Epithelial cell of esophagus (primary cell): Measurements from ENCODE around the gene IL6ST.

Experiments
- DNase-seq: peaks from one replicate; pipeline ENCODE4 v3.0.0; 2010; ENCODE audit warnings: low read depth
- H3K4me3 ChIP-seq: 2 replicates; pipeline ENCODE4 v1.5.1; 2011; ENCODE audit warnings: mild to moderate bottlenecking, low read length, control low read depth
- CTCF ChIP-seq: IDR thresholded peaks from 2 replicates; pipeline ENCODE4 v1.5.1; 2011; ENCODE audit warnings: low read depth, mild to moderate bottlenecking, low read length, control low read depth, inconsistent platforms; ENCODE audit not compliant: insufficient read depth; ENCODE audit errors: missing control alignments

The IL6ST gene

DNA sequence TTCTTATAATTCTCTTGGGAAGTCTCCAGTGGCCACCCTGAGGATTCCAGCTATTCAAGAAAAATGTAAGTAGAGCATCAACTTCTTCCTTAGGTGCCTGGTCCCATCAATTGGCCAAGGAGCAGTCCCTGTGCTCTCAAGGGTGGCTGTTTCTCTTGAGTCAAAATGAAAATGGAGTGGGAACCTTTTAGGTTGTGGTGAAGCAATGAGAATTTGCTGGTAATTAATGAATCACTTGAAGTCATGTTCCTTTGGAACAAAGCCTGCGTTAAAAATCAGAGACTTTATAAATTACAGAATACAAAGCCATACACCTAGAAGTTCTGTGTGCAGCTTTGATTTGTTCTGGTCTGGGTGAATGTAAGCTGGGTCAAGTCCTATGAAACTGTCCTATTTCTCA is 94.7 kb downstream of the IL6ST start:
- no peak for TF ChIP-seq CTCF
- no peak overlapping the region for H3K4me3 ChIP-seq

DNA sequence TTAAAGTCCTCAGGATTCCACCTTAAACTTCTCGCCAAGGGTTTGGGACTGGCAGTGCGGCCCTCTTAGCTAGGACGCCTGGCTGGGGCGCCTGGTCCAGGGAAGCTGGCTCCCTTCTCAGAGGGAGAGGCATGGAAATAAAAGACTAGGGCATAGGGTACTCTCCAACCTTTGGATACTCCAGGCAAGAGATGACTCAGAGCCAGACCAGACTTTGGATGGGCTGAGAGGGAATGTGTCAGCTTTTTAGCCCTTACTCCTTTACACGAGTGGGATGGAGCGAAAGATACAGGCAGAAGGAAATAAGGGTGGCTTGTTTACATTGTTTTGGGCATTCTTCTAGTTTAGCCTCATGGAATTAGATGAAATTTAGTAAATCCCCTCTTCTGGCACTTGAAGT is 95.4 kb downstream of the IL6ST start:
- peak; percentile 41 for DNase-seq
- no peak for TF ChIP-seq CTCF
- H3K4me3 ChIP-seq = no peak overlapping the region

More for the DNA sequence above, 94.7 kb downstream of the IL6ST start:
- DNase-seq = no peak

GRCh38 chr5:55897905-55898304 is 96.9 kb downstream of the IL6ST start:
- no peak for TF ChIP-seq CTCF
- DNase-seq = peak; percentile 48
- no peak overlapping the region for H3K4me3 ChIP-seq

DNA sequence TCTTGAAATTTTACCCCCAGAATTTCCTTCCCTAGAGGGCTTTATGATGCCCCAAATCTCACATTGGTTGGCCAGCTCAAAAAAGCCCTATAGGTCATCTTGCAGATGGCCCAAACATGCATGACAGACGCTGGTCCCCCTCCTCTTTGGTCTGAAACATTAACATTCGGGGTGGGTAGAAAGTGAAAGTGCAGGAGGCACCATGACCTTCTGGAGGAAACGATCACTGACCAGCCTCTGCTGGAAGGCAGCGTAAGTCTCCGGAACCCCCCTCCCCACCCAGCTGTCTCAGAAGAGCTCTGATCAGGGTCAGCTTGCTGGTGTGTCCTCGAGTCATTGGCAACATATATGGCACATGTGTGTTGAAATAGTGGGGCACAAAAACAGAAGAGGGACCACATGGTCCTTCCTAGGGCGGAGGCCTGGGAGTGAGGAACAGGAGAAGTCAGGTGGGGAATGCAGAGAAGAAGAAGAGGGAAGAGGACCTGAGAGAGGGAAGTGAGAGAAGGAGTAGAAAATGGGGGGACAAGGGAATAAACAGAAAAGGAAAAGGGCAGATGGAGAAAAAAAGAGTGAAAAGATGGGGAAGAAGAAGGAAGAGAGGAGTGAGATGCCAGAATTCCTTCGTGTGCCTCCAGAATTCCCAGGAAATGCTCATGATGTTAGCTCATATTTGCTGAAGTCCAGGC is 97.4 kb downstream of the IL6ST start:
- no peak for TF ChIP-seq CTCF
- no peak for DNase-seq
- no peak overlapping the region for H3K4me3 ChIP-seq

GRCh38 chr5:55896663-55897062 is 98.1 kb downstream of the IL6ST start:
- no peak for DNase-seq
- no peak overlapping the region for H3K4me3 ChIP-seq
- no peak for TF ChIP-seq CTCF

GRCh38 chr5:55896238-55896637 is 98.5 kb downstream of the IL6ST start:
- no peak overlapping the region for H3K4me3 ChIP-seq
- no peak for TF ChIP-seq CTCF
- DNase-seq = no peak

DNA sequence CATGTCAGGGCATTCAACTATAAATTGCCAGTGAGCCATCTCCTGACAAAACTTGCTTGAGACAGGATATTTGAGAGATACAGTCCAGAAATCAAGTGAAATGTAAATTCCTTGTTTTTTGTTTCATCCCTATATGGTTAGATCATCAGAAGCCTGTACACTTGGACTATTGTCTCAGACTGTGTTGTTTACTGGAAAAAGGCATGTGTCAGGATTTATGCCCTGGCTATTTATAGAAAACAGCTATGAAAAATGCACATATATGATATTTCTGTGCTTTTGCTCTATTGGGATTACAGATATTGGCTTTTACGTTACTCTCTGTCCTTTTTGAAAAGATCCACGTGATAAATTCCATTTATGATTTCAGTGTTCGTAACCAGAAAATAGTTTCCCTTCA is 99.4 kb downstream of the IL6ST start:
- no peak for TF ChIP-seq CTCF
- H3K4me3 ChIP-seq = no peak overlapping the region
- DNase-seq = no peak
